HFF-Myc (cell line): ENCODE data around the gene MAP4K5.

Experiments used
- DNase-seq: peaks from one replicate; pipeline ENCODE4 v3.0.0-alpha.2; 2011; ENCODE audit warnings: low read depth; ENCODE audit errors: extremely low read depth
- H3K4me3 ChIP-seq: replicated peaks from 2 replicates; pipeline ENCODE4 v1.5.1; 2011; ENCODE audit warnings: low read depth, mild to moderate bottlenecking, control low read depth, low read length
- CTCF ChIP-seq: IDR thresholded peaks from 2 replicates; pipeline ENCODE4 v1.5.1; 2012; ENCODE audit warnings: mild to moderate bottlenecking, low read depth, low read length, control low read depth; ENCODE audit errors: missing control alignments

Gene MAP4K5

GRCh38 chr14:50532502-50533240, at the start of gene MAP4K5:
MAP4K5 (minus strand) TSS chr14:50532569; CDS start chr14:50532049, 520 bp downstream.
- H3K4me3 ChIP-seq: peak within 1 kb of the TSS; percentile 89
- TF ChIP-seq CTCF: peak; percentile 85
- DNase-seq: peak; percentile 64

GRCh38 chr14:50578433-50578832, 46.1 kb upstream of the MAP4K5 start:
- no peak for TF ChIP-seq CTCF

GRCh38 chr14:50577982-50578381, 45.6 kb upstream of the MAP4K5 start:
- DNase-seq: no peak
- no peak for TF ChIP-seq CTCF
- no peak overlapping the region for H3K4me3 ChIP-seq

More at GRCh38 chr14:50578433-50578832, 46.1 kb upstream of the MAP4K5 start:
- no peak overlapping the region for H3K4me3 ChIP-seq
- no peak for DNase-seq

- no peak for TF ChIP-seq CTCF
- no peak overlapping the region for H3K4me3 ChIP-seq
- DNase-seq: no peak
These were observed 43.4 kb upstream of the MAP4K5 start for GRCh38 chr14:50575769-50576168.

GRCh38 chr14:50573862-50574261, 41.5 kb upstream of the MAP4K5 start:
- no peak for TF ChIP-seq CTCF
- H3K4me3 ChIP-seq: no peak overlapping the region

GRCh38 chr14:50569714-50570274, 37.4 kb upstream of the MAP4K5 start:
- no peak overlapping the region for H3K4me3 ChIP-seq
- no peak for DNase-seq
- TF ChIP-seq CTCF: no peak

More at GRCh38 chr14:50573862-50574261, 41.5 kb upstream of the MAP4K5 start:
- DNase-seq: no peak
